Esophagus squamous epithelium (tissue), 5 donors: Measurements from ENCODE around the gene PRDM2. TPM values are rescaled to one million over a fixed set of nuclear protein-coding genes. Genes with fewer than 3 reads are reported as not detected.

Source experiments
- DNase-seq: peaks from one replicate; lab custom pipeline; 2025; lab: John Stamatoyannopoulos, UW
- H3K27ac ChIP-seq, 4 donors: fragments of 200-600 bp; sonication (generic); one replicate each; pipeline ENCODE4 v1.5.1; 2016 to 2019; ENCODE audit warnings: mild to moderate bottlenecking in 1 of 4
- H3K27me3 ChIP-seq, 4 donors: fragments of 200-600 bp; sonication (generic); 1 replicate in 3 of 4; 2 replicates in 1 of 4; pipeline versions ENCODE4 v1.5.1 to v1.6.0; 2017 to 2021; ENCODE audit warnings: antibody characterized with exemption in 1 of 4
- H3K36me3 ChIP-seq, 3 donors: fragments of 200-600 bp; sonication (generic); one replicate each; pipeline ENCODE4 v1.5.1; 2016 to 2019
- H3K4me1 ChIP-seq, 3 donors: fragments of 200-600 bp; sonication (generic); one replicate each; pipeline ENCODE4 v1.5.1; 2017 to 2019
- H3K4me3 ChIP-seq, 4 donors: fragments of 200-600 bp; sonication (generic); 1 replicate in 3 of 4; 2 replicates in 1 of 4; pipeline ENCODE4 v1.5.1; 2016 to 2019; ENCODE audit warnings: mild to moderate bottlenecking in 2 of 4, moderate library complexity in 1 of 4
- H3K9me3 ChIP-seq, 3 donors: fragments of 200-600 bp; sonication (generic); one replicate each; pipeline ENCODE4 v1.5.1; 2016 to 2019
- POLR2A ChIP-seq, 4 donors: fragments of 450-650 bp; IDR thresholded peaks; one replicate each; pipeline ENCODE4 v1.6.1; 2017; ENCODE audit warnings: antibody characterized with exemption in 4 of 4, mild to moderate bottlenecking in 4 of 4, moderate library complexity in 3 of 4
- WGBS, 2 donors: methylation state at CpG; one replicate each; pipeline ENCODE4 v1.1.5; 2018; 5-methylcytosine and 5-hydroxymethylcytosine counted together
- intact Hi-C: fragments of 100-400 bp; cut with DNase I; formaldehyde crosslinking; loops from one replicate; pipeline ENCODE4 v1.15.0; 2022
- total RNA-seq, 4 donors: library from RNA; depleted of rRNA; stranded (reverse); fragments of >200 nt; gene quantifications; one replicate each; pipeline ENCODE4 v1.1.0, GENCODE V29; 2016
- TF ChIP-seq, protein P1 (sequence below), 6 experiments: fragments of 450-650 bp in 4 of 6; fragments of 200-600 bp in 2 of 6; sonication (generic) in 2 of 6; IDR thresholded peaks; one replicate each; pipeline ENCODE4 v1.5.1; 2016 to 2019; ENCODE audit warnings: antibody characterized with exemption in 6 of 6, mild to moderate bottlenecking in 4 of 6, moderate library complexity in 4 of 6
- donor health status: DM: yes; HTN: yes; CAD: no.

The PRDM2 gene
- total RNA-seq, 4 donors from 2014 or later = 19.2 to 37.4 (median 26.2) TPM

DNA sequence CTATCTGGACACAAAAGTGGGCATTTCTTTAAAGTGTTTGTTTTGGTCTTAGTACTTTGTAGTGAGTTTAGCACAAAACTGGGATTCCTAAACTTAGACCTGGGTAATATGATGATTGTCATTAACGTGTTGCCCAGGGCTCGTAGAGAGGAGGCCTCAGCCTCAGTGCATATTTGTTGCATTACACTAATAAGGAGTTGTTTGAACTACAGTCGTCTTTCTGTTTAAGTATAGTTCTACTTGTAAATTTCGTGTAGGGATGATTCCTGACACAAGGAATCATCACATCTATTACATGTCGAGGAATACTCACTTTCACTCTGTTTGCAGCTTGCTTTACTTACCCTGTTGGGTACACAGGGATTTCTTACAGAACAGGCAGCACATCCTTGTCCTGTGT is 85.0 kb downstream of the PRDM2 start:
- Histone ChIP-seq H3K4me3 (no peak overlapping the region), H3K9me3 (no peaks in the 10 kb centered on the region), H3K4me1 (peaks cover 0 to 50% (median 30%) of the 10 kb centered on the region in 3 donors), H3K27ac (no peak overlapping the region), H3K27me3 (no peaks in the 10 kb centered on the region), H3K36me3 (peaks cover 0 to 99% (median 7%) of the 10 kb centered on the region in 3 donors)
- intact Hi-C loops = no loop called here
- WGBS, 2 donors = 39 to 56% methylated on average over 5 of the region's 5 CpGs
- DNase-seq = no peak
- TF ChIP-seq, protein P1, sequence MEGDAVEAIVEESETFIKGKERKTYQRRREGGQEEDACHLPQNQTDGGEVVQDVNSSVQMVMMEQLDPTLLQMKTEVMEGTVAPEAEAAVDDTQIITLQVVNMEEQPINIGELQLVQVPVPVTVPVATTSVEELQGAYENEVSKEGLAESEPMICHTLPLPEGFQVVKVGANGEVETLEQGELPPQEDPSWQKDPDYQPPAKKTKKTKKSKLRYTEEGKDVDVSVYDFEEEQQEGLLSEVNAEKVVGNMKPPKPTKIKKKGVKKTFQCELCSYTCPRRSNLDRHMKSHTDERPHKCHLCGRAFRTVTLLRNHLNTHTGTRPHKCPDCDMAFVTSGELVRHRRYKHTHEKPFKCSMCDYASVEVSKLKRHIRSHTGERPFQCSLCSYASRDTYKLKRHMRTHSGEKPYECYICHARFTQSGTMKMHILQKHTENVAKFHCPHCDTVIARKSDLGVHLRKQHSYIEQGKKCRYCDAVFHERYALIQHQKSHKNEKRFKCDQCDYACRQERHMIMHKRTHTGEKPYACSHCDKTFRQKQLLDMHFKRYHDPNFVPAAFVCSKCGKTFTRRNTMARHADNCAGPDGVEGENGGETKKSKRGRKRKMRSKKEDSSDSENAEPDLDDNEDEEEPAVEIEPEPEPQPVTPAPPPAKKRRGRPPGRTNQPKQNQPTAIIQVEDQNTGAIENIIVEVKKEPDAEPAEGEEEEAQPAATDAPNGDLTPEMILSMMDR (IDR thresholded peaks at IDR 0.05) = no peak
- no peak for TF ChIP-seq POLR2A (IDR thresholded peaks at IDR 0.05)

DNA sequence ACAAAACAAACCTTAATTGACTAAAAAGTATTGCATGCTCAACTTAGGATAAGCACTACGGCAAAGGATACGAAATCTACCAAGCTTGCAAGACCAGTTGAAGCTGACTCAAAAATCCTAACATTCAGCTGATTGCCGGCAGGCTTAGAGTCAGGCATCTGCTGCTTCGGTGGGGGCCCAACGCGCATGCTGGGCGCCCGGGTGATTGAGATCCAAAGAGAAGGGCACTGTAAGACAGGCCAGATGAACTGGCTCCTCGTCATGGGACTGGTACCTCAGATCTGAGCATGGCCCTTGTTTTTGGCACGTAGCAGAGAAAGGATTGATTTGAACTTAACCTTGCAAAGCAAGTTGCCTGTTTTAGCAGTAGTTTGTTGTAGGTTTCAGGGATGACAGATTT is 86.6 kb downstream of the PRDM2 start:
- H3K36me3 ChIP-seq = peaks cover 0 to 98% (median 7%) of the 10 kb centered on the region in 3 donors
- H3K27me3 ChIP-seq = no peaks in the 10 kb centered on the region
- no peak for TF ChIP-seq POLR2A (IDR thresholded peaks at IDR 0.05)
- TF ChIP-seq, protein P1 (IDR thresholded peaks at IDR 0.05) = no peak
- H3K9me3 ChIP-seq = no peaks in the 10 kb centered on the region
- intact Hi-C loops = no loop called here
- WGBS, 2 donors = 91 to 94% methylated on average over 9 to 10 of the region's 10 CpGs
- H3K4me3 ChIP-seq = no peak overlapping the region
- H3K27ac ChIP-seq = no peak overlapping the region
- H3K4me1 ChIP-seq = peaks cover 0 to 40% (median 26%) of the 10 kb centered on the region in 3 donors
- DNase-seq = no peak

DNA sequence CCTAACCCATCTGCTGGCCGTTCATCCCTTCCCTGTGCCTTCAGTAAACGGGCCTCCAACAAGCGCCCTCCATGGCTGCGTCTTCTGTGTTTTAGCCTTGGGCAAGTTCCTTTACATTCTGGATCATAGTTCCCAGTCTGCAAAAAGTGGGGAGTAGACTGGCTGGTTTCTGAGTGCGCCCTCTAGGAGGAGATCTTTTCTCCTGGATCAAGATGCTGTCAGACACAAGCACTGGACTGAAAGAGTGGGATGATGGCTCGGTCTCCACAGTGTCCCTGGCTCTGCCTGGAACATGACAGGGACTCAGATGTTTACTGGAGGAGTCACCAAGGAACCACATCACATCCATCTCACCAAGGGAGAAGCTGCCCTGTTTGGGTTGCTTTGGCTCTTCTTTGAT is 88.8 kb downstream of the PRDM2 start:
- Histone ChIP-seq H3K4me1 (peaks cover 0 to 17% (median 5%) of the 10 kb centered on the region in 3 donors), H3K27ac (no peak overlapping the region), H3K4me3 (no peak overlapping the region), H3K36me3 (peaks cover 0 to 97% (median 7%) of the 10 kb centered on the region in 3 donors), H3K9me3 (no peaks in the 10 kb centered on the region), H3K27me3 (no peaks in the 10 kb centered on the region)
- intact Hi-C loops = no loop called here
- DNase-seq = no peak
- 86 to 87% methylated on average over 4 to 6 of the region's 6 CpGs for WGBS, 2 donors
- TF ChIP-seq, protein P1 (IDR thresholded peaks at IDR 0.05) = no peak
- no peak for TF ChIP-seq POLR2A (IDR thresholded peaks at IDR 0.05)

DNA sequence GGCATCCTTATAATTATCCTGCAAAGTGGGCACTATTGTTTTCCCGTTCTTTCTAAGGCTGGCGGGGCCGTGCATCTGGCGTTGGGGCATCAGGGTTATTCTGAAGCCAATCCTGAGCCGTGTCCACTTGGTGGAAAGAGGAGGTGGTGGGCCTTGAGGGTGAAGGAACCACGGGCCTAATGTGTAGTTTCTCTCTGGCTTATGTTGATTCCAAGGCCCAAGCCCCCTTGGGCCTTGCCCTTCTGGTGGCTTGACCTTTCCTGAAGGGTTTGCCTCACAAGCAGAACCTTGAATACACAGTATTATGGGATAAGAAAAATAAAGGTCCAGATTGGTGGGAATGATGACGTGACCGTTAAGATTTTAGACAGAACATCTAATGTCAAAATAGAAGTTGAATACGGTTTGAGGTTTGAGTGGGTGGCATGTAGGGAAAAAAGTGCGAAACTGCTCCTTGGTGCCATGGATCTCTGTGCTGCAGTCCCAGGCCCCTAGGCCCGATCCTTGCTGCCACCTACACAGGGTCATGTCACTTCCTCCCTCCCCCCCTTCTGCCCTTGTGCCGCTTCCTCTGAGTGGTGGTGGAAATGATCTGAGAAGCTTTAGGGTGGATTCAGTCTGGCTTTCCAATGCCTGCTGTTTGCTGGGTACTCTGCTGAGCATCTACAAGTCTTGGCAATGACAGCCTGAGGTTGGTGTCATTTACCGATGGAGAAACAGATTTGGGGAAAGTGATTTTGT is 90.5 kb downstream of the PRDM2 start:
- H3K4me1 ChIP-seq = peaks cover 0 to under 1% (median 0%) of the 10 kb centered on the region in 3 donors
- H3K27ac ChIP-seq = no peak overlapping the region
- no peaks in the 10 kb centered on the region for H3K9me3 ChIP-seq
- no peaks in the 10 kb centered on the region for H3K27me3 ChIP-seq
- intact Hi-C loops = no loop called here
- 83 to 91% methylated on average over 9 to 13 of the region's 13 CpGs for WGBS, 2 donors
- H3K36me3 ChIP-seq = peaks cover 0 to 96% (median 3%) of the 10 kb centered on the region in 3 donors
- H3K4me3 ChIP-seq = no peak overlapping the region
- DNase-seq = no peak
- TF ChIP-seq, protein P1 (IDR thresholded peaks at IDR 0.05) = no peak
- TF ChIP-seq POLR2A (IDR thresholded peaks at IDR 0.05) = no peak

DNA sequence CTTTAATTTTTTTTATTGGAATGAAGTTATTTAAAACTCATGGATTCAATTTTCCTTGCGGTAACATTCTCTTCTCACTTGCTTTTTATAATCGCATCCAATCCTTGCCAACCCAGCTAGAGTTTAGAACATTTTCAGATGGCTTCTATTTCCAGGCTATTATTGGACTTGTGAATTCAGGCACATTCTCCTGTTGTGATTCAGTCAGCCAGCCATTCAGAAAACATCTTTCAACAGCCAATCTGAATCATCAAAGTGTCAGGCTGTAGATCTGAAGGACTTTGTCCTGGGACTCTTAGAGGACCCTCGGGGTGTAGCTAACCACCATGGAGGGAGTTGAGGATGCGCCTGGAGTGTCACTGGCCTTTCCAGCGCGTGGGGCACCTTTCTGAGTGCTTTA is 92.4 kb downstream of the PRDM2 start:
- no peak overlapping the region for H3K27ac ChIP-seq
- H3K36me3 ChIP-seq = peaks cover 0 to 76% (median 3%) of the 10 kb centered on the region in 3 donors
- TF ChIP-seq, protein P1 (IDR thresholded peaks at IDR 0.05) = no peak
- TF ChIP-seq POLR2A (IDR thresholded peaks at IDR 0.05) = no peak
- intact Hi-C loops = no loop called here
- no peak overlapping the region for H3K4me3 ChIP-seq
- 90% methylated on average over 3 to 6 of the region's 6 CpGs for WGBS, 2 donors
- DNase-seq = no peak
- H3K27me3 ChIP-seq = no peaks in the 10 kb centered on the region
- peaks cover 0 to 4% (median 0%) of the 10 kb centered on the region in 3 donors for H3K4me1 ChIP-seq
- H3K9me3 ChIP-seq = no peaks in the 10 kb centered on the region
